GM19372 (cell line): ENCODE results near the gene ACOXL.

Experiments
- ATAC-seq: cut with Tn5 transposase; IDR thresholded peaks from one replicate; pipeline ENCODE4 v1.9.1; 2021; ENCODE audit warnings: mild to moderate bottlenecking, low read depth, moderate library complexity; ENCODE audit not compliant: unreplicated experiment

ACOXL gene

GRCh38 chr2:111118981-111119821 is 386.8 kb downstream of the ACOXL start:
- no peak for ATAC-seq

- no peak for ATAC-seq
Measured at GRCh38 chr2:111119822-111120252, 387.5 kb downstream of the ACOXL start.

GRCh38 chr2:111120253-111121027 is 388.1 kb downstream of the ACOXL start, which contains the start of gene BCL2L11:
BCL2L11 (plus strand) TSS chr2:111120914; CDS start chr2:111123746, 2,832 bp downstream.
- ATAC-seq = peak; percentile 65

GRCh38 chr2:111121028-111121827 is 388.9 kb downstream of the ACOXL start:
- ATAC-seq = peak; percentile 0

- ATAC-seq = peak; percentile 35
Measured at GRCh38 chr2:111121828-111122630, 389.7 kb downstream of the ACOXL start.

GRCh38 chr2:111122631-111123421 is 390.5 kb downstream of the ACOXL start:
- peak; percentile 1 for ATAC-seq

- no peak for ATAC-seq
Measured at GRCh38 chr2:111123751-111124150, 391.4 kb downstream of the ACOXL start.

GRCh38 chr2:111126581-111126980 is 394.2 kb downstream of the ACOXL start:
- no peak for ATAC-seq

GRCh38 chr2:111127351-111127750 is 395.0 kb downstream of the ACOXL start:
- no peak for ATAC-seq

GRCh38 chr2:111128096-111128495 is 395.7 kb downstream of the ACOXL start:
- no peak for ATAC-seq

- no peak for ATAC-seq
Measured at GRCh38 chr2:111133603-111134002, 401.2 kb downstream of the ACOXL start.

- no peak for ATAC-seq
Measured at GRCh38 chr2:111134055-111134454, 401.7 kb downstream of the ACOXL start.

- ATAC-seq = no peak
Measured at GRCh38 chr2:111135237-111135909, 403.0 kb downstream of the ACOXL start.

GRCh38 chr2:111135910-111136297 is 403.5 kb downstream of the ACOXL start:
- ATAC-seq = no peak

GRCh38 chr2:111138839-111139238 is 406.5 kb downstream of the ACOXL start:
- no peak for ATAC-seq

- no peak for ATAC-seq
Measured at GRCh38 chr2:111139637-111140317, 407.4 kb downstream of the ACOXL start.

GRCh38 chr2:111140815-111141214 is 408.4 kb downstream of the ACOXL start:
- no peak for ATAC-seq

GRCh38 chr2:111142101-111142500 is 409.7 kb downstream of the ACOXL start:
- no peak for ATAC-seq
